Left cardiac atrium (tissue), 4 donors: ENCODE results near the gene SEBOX. TPM values are rescaled to one million over a fixed set of nuclear protein-coding genes. Genes with fewer than 3 reads are reported as not detected.
"Not testable (repeated sequence)": the region's sequence is repeated elsewhere in the genome, so short reads cannot be mapped to it uniquely, and the experiment has no call there.

Experiments
- ATAC-seq, 2 donors: fragments of 200-7000 bp; cut with Tn5 transposase; one replicate each; pipeline ENCODE4 v1.9.1; 2020; ENCODE audit warnings: mild to moderate bottlenecking in 2 of 2, moderate library complexity in 2 of 2
- DNase-seq: peaks from one replicate; pipeline ENCODE4 v3.0.0-alpha.2; 2020
- intact Hi-C, 2 donors: fragments of 100-400 bp; cut with DNase I; formaldehyde crosslinking; loops; one replicate each; pipeline versions ENCODE4 v1.14.1 to v1.15.1; 2022 to 2023
- total RNA-seq, 2 donors: library from RNA; stranded (reverse); fragmentation: NEBNext Ultra II Directional; extraction: Animal tissue kit (Norgen Biotek cat#: 25700); gene quantifications; one replicate each; pipeline ENCODE4 v1.2.1, GENCODE V29; 2021
- donor health status: DM: no; HTN: yes; CAD: no.
- donor health status: DM: no; HTN: yes; CAD: no; lungs with severe emphysema.
- donor health status: DM: yes; HTN: yes; CAD: no.
- donor health status: Dilated cardiomyopathy.

SEBOX gene
- total RNA-seq, 2 donors from 2014 or later, result not detected

DNA sequence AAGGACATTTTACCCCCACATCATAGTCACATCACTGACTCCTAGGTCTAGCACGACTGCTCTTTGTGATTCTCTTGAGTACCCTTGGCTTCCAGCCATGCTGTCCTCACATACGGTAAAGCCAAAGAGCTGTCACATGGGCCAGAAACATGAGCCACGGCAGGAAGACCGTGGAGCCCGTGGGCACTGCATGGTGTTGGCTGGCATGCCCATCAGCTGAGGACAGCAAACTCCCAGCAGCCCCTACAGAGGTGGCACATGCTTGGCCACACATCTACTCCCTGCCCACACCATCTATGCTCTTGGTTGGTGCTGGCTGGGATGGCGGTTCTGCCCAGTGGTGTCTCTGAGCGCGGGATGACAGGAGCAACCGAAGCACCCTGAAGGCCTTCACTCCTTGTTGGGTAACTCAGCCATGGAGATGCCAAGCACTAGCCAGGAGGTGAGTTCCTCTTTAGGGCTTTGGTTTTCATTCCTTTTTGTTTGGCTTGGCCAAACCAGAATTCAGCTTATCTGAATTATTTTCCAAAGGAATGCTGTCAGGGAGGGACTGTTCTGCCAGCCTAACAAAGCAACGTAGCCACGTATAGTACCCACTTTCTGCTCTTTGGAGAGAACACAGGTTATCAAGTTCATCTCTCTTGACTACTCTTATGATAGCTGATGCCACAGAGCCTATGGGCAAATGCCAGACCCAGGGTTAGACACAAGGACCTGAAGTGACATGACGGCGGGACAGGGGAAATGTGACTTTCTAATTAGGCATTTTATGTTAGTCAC lies 19.4 kb downstream of the SEBOX start:
- intact Hi-C loops, result no loop called here
- DNase-seq, result peak; percentile 66
- ATAC-seq, result peak; percentile 39 to 72

DNA sequence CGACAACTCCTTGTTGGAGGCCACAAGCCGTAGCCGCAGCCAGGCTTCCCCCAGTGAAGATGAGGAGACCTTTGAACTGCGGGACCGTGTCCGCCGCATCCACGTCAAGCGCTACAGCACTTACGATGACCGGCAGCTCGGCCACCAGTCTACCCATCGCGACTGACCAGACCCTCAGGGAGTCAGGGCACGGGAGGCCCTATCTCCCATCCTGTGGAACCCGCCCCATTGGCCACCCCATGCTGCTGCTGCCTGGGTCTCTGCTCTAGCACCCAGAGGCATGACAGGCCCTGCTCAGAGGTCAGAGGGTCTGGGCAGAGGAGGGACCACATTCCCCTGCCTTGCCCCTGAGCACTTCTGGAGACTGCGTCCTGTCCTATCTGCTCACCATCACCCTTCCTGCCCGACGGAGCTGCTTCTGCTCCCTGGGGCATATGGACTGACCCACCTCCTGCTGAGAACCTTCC lies 20.5 kb downstream of the SEBOX start:
- intact Hi-C loops, result no loop called here
- ATAC-seq, result no peak
- DNase-seq, result no peak

DNA sequence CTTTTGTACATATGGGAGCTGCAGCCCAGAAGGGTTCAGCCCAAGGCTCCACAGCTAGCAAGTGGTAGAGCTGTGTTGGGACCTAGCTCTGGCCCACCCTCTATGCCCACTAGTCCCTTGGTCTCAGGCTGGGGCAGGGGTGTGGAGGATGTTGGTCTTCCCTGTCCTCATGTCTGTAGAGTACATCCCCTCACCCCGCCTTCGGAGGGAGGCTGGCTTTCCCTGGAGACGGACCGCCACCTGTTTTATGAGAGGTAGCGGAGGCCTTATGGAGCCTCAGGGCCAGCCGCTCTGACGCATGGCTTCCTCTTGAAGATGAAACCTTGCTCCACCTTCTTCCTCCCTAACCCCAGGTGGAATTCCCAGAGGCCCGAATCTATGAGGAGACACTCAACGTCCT lies 21.0 kb downstream of the SEBOX start:
- no peak for DNase-seq
- no peak for ATAC-seq
- intact Hi-C loops, result no loop called here

DNA sequence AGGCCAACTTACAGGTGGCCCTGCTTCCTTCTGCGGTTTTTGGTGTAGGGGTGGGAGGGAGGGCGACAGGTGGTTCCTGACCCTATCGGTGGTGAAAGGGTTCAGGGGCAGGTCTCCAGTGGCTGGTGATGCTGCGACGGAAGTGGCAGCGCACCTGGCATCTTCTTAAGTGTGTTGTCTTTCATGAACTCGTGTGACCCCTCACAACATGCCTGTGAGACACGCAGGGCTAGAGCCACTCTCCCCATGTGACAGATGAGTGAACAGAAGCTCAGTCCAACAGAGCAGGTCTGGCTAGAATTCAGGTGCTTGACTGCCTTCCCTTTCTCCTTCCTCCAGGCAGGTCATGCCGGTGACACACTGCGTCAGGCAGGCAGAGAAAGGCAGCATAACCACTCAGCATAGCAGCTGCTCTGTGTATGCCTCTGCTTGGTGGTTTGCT lies 21.5 kb downstream of the SEBOX start:
- DNase-seq, result no peak
- no peak for ATAC-seq
- intact Hi-C loops, result no loop called here

DNA sequence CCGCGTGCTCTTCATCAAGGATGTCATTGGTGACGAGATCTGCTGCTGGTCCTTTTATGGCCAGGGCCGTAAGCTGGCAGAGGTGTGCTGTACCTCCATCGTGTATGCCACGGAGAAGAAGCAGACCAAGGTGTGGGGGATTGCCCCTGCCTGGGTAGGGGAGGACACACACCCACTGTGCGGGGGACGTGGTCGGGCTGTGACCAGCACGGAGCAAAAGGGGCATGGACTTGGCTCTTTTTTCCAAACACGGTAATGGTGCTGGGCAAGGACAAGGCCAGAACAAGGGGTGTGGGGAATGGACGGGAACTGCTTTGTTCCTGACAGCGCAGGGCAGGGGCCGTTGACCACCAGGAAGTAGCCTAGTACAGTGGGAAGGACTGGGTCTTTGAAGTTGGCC lies 22.7 kb downstream of the SEBOX start:
- DNase-seq, result no peak
- ATAC-seq, result no peak
- intact Hi-C loops, result no loop called here

DNA sequence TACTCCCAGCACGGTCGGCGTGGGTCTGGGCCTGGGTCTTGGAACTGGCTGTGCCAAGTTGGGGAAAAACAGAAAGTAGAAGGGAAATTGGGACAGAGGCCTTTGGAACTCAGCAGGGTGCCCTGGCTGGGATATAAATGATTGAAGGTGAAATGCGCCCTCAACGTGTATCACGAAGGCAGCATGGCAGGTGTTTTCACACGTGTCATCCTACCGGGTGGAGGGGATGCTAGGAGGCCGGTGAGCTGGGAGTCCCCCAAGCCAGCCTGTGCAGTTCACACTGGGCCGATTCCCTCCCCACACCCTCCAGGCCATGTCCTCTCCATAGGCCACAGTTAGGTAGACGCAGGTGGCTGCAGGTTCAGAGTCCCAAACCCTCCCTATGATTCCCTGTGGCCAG lies 23.5 kb downstream of the SEBOX start:
- DNase-seq, result no peak
- intact Hi-C loops, result no loop called here
- ATAC-seq, result no peak

DNA sequence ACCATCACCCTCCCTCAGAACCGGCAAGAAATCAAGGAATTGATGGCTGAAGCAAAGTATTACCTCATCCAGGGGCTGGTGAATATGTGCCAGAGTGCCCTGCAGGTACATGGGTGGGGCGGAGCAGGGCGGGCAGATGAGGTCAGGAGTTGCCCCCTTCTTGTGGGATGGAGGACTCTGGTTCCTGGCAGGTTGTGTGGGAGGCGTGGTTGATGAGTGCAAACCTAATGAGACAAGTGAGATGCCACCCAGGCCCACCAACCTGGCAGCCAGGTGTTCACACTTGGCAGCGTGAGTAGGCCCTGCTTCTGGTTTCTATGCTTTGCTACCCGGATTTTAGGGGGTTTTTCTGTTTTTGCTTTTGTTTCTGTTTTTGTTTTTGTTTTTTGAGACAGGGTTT lies 24.6 kb downstream of the SEBOX start:
- intact Hi-C loops, result no loop called here
- DNase-seq, result no peak
- no peak for ATAC-seq

DNA sequence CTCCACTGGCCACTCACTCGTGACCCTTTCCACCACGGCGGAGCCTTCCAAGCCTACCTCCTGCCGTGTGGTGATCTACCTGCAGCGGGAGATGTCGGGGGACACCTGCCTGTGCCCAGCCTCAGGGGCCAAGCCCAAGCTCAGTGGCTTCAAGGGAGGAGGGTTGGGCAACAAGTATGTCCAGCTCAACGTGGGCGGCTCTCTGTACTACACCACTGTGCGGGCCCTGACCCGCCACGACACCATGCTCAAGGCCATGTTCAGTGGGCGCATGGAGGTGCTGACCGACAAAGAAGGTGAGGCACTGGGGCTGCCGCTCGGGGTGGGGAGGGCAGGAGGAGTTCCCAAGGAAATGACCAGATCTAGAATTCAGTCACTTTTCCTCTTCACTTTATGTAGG lies 25.6 kb downstream of the SEBOX start:
- DNase-seq (no peak), ATAC-seq (no peak)
- intact Hi-C loops, result no loop called here

DNA sequence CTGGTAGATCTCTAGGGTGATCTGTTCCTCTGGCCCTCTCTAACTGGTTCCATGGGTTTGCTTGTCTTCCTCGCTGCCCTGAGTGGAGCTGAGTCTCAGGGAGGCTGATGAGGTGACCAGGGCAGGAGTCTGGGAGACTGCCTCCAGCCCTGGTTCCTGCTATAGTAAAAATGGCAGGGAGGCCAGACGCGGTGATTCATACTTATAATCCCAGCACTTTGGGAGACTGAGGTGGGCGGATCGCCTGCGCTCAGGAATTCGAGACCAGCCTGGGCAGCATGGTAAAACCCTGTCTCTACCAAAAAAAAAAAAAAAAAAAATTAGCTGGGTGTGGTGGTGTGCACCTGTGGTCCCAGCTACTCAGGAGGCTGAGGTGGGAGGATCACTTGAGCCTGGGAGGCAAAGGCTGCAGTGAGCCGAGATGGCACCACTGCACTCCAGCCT lies 26.2 kb downstream of the SEBOX start:
- DNase-seq, intact Hi-C loops, ATAC-seq: not testable (repeated sequence)

DNA sequence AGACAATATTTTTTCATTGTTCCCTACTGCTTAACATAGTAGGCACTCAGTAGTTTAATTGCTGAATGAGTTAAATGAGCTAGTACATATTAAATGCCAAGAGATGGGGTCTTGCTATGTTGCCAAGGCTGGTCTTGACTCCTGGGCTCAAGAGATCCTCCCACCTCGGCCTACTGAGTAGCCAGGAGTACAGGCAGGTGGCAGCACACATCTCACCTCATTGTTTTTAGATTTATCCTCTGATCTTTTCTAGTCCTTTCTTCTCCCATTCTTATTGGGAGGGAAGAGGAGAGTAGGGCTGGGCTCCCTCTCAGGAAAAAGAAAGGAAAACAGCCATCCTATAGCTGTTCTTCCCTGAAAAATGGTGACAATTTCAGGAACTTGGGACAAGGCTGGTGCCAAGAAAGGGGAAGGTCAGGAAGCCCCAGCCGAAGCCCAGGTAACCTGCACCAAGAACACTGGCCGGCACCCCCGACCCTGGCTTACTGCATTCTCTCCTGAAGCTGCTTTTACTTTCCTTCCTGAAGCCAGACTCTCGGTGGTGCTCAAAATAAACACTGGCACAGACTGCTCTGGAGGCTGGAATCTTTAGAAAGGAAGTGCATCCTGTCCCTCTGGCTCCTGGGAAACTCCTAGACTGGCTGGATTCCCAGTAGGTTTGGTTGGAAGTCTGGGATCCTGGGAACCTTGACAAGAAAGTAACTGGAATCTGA lies 26.8 kb downstream of the SEBOX start:
- intact Hi-C loops, result no loop called here
- ATAC-seq, result no peak
- DNase-seq, result peak; percentile 44

DNA sequence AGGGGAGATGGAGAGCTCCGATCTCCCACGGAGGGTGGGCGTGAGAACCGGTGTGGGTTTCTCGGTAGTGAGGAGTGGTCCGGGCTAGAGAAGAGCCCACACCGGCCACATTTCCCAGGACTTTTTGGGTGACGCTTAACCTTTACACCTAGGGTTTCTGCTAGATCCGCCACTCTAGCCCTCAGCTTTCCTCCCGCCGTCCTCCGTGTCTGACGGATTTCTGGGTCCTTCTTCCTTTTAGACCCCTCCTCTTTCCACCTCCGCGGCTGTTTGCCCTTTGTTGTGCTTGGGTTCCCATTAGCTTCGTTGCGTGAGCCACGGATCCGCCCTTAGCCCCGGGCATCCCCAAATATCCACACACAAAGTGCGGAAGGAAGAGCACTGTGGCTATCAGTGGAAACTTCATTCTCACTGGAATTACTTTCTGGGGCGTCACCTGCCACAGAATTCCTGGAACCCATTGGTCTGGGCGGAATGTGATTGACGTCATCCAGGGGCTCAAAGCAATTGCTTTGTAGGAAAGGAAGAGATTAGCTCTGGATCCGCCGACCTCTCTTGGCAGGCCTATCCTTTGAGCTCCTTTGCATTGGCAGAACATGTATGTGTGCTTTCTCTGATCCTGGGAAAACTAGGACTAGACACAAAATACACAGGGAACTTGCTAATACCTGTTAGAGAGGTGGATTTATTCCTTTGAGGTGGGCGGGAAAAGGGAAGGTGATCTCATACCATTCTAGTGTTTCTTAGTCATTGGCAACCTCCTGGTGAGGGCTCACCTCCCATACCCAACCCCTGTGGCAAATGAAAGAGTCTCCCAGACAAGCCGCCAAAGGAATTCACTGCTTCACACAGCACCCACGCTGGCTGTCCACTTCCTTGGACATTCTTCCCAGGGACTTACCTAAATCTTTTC lies 28.8 kb downstream of the SEBOX start:
- peak; percentile 86 for DNase-seq
- intact Hi-C loops, result no loop called here
- ATAC-seq, result peak; percentile 9 to 54

DNA sequence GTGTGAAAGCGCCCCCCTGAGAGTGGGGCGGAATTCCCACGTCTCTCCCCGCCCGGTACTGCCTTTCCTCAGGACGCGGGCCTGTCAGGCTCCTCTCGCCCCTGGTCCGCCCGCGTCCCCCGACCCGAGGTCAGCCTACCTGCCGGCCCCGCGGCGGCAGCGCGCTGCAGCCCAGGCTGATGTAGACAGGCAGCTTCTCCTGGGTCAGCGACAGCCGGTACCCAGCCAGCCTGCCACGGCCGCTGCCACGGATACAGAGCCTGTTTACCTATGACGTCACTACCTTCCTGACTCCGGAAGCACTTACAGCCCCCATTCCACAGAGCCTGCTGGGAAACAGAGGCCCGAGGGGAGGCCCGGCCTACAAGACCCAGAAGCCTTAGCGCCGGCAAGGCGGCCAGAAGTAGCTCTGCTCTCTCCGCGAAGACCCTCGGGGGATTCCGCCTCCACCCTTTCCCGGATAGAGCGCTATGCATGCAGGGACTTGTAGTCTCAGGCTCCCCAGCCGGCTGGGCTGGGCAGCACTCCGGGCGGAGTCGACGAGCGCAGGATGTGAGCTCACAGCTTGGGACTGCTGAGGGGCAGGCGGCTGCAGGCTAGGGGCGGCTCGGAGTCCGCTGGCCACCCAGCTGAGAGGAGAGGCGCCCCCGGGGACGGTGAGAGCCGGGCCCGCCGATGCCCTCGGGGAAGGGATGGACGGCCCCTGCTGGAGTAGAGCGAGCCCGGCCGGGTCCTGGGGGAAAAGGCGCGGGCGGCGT lies 29.6 kb downstream of the SEBOX start, which contains the start of the genes IFT20 and TNFAIP1:
Gene IFT20, minus strand, starts transcription at position 272 of the 758 bp plus-strand sequence. CDS start 3,487 bp downstream, outside the sequence.
Gene TNFAIP1, plus strand, starts transcription at position 561 of the 758 bp plus-strand sequence. CDS start 3,761 bp downstream, outside the sequence.
- intact Hi-C loops, result no loop called here
- peak; percentile 100 for DNase-seq
- peak; percentile 97 for ATAC-seq

DNA sequence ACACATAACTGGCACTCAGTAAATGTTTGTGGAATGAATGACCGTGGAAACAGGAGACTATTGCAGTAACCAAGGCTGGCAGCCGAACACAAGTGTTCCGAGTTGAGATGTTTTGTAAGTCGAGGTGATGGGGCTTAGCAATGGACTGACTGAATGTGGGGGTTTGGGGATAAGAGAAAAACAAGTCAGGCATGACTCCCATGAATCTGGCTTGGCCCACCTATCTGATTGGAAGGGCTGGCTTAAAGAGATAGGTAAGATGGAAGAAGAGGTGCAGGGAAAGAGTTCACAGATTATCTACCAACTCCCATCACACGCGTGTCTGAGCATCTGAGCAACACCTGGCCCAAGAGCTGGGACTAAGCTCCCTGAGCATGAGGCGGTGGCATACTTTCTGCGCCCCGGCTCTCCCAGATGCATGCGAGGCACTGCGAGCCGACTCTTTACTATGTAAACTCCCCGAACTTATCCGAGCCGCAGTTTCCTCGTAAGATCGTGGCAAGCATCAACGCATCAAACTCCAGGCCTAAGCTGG lies 30.3 kb downstream of the SEBOX start:
- ATAC-seq (no peak), DNase-seq (no peak)
- intact Hi-C loops, result no loop called here

DNA sequence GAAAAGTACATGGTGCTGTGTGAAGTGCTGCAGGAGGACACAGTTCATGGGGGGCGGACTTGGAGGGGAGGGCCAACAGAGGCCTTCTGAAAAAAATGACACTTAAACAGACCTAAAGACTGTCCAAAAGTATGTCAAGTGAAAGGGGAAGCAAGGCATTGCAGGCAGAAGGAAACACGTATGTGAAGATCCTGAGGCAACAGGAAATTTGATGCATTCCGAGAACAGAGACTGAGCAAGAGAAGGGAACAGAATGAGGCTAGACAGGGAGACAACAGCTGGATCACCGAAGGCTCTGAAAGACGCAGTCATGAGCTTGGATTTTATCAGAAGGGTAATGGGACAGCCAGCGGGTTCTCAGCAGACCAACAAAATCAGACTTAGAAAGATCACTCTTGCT lies 30.8 kb downstream of the SEBOX start:
- DNase-seq, result no peak
- no peak for ATAC-seq

DNA sequence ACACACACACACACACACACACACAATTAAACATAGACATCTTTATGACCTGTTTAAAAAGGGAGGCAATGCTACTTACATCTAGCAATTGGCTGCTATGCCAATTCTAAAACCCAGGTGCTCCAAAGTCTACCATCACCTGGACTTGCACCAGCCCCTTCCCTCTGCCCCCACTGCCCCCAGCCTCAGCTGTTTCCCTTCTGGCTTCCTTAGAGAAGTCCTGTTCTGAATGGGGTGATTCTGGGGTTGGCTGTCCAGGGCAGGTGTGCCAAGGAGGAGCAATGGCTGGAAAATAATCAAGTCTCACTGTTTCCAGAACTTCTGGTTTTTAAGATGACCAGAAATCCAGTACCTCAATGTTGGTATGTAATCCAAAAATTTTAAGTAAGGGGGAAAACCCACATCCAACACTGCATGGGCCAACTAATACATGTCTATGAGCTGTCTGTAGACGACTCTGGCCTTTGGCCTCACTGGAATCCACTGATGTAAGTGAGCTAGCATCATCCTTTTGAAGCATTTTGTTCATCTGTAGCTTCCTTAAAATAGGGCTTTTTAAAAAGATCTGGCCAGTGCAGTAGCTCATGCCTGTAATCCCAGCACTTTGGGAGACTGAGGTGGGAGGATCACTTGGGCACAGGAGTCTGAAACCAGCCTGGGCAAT lies 31.8 kb downstream of the SEBOX start:
- no peak for DNase-seq

More for the DNA sequence above, 30.8 kb downstream of the SEBOX start:
- intact Hi-C loops, result no loop called here

DNA sequence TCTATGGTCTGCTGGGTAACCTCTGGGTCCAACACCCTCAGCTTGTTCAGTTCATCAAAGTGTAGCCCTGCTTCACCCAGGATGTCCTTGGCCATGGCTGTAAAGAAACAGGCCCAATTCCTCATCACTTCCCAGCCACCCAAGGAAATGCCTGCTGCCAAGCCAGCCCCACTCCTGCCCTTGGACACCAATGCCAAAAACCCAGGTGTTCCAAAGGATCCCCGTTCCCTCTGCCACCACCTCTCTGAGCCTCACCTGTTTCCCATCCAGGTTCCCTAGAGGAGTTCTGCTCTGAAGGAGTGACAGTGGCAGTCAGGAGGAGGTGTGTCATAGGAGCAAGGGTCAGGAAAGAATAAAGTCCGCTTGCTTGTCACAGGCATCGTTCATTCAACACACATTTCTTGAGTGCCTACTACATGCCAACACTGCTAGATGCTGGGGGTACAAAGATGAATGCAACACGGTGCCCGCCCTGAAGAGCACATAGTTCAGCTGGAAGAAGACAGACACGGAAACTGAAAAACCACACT lies 33.0 kb downstream of the SEBOX start:
- DNase-seq (no peak), ATAC-seq (no peak)
- intact Hi-C loops, result no loop called here

More for the DNA sequence above, 31.8 kb downstream of the SEBOX start:
- ATAC-seq, result no peak
- intact Hi-C loops, result no loop called here

DNA sequence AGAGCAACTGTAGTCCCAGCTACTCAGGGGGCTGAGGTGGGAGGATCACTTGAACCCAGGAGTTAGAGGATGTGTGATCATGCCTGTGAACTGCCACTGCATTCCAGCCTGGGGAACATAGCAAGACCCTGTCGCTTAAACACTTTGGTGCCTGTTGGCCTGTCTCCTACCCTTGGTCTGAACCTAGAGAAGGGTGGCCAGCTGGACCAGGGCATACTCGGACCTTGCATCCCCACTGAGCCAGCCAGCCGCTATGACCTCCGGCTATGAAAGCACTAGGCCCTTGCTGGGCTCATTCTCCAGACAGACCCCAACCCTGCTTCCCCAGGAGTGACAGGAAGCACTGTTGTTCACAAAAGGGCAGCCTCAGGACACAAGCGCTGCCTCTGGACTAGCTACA lies 34.3 kb downstream of the SEBOX start:
- DNase-seq (no peak), ATAC-seq (no peak)
- intact Hi-C loops, result no loop called here
